ENCODE data around the gene SLU7.

The SLU7 gene

GRCh38 chr5:160354666-160355065 lies 64.2 kb downstream of the SLU7 start:
- DNase-seq (ENCODE audit: insufficient read length, low spot score) (no peak), FAIRE-seq (no peak)
- TF ChIP-seq POLR2A (IDR thresholded peaks at IDR 0.05; ENCODE audit: low read depth, low read length): no peak
- TF ChIP-seq POLR2AphosphoS5 (IDR thresholded peaks at IDR 0.05; ENCODE audit: low read depth, low read length): no peak
- TF ChIP-seq PAX5 (IDR thresholded peaks at IDR 0.05; ENCODE audit: insufficient read depth, low read length, severe bottlenecking): no peak
- no peak for TF ChIP-seq SPI1 (IDR thresholded peaks at IDR 0.05; ENCODE audit: low read depth, low read length)
- TF ChIP-seq TAF1 (IDR thresholded peaks at IDR 0.05; ENCODE audit: low read depth, low read length): no peak
- TF ChIP-seq POU2F2 (IDR thresholded peaks at IDR 0.05; ENCODE audit: low read depth, low read length): no peak

DNA sequence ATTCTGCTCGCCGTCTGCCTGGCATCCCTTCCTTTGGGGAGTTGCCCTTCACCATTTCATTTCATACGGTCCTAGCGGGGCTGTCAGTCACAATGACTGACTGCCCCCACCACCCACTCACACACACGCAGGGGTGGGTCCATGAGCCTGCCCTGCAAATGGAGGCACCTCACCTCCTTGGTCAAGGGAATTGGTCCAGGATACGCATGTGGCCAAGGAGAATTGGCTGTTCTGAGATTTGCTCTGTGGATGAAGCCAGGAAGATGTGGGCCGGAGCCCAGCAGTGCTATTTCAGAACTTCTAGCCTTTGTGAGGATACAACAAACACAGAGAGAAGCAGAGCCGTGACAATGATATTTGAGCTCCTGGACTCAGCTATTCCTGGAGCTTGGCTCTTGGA lies 65.5 kb downstream of the SLU7 start:
- DNase-seq (ENCODE audit: insufficient read length, low spot score) (no peak), FAIRE-seq (no peak)
- TF ChIP-seq POU2F2 (IDR thresholded peaks at IDR 0.05; ENCODE audit: low read depth, low read length): no peak
- no peak for TF ChIP-seq PAX5 (IDR thresholded peaks at IDR 0.05; ENCODE audit: insufficient read depth, low read length, severe bottlenecking)
- no peak for TF ChIP-seq POLR2AphosphoS5 (IDR thresholded peaks at IDR 0.05; ENCODE audit: low read depth, low read length)
- TF ChIP-seq TAF1 (IDR thresholded peaks at IDR 0.05; ENCODE audit: low read depth, low read length): no peak
- no peak for TF ChIP-seq POLR2A (IDR thresholded peaks at IDR 0.05; ENCODE audit: low read depth, low read length)
- no peak for TF ChIP-seq SPI1 (IDR thresholded peaks at IDR 0.05; ENCODE audit: low read depth, low read length)

DNA sequence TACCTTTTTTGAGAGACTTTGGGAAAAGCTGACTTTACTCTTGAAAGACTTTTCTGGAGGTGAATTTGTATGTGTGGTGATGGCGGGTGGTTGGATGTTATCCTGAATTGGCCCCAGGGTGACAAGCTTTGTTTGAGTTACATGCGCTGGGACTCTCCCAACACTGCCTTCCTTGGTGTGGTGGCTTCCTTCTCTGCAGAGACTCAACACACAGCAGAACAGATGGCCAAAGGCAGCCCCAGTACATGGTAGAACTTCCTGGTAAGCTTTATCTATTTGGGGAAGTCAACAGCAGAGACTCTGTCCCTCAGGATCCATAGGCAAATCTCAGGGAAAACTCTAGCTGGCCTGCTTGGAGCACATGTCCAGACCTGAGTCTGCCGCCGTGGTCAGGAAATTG lies 66.6 kb downstream of the SLU7 start:
- no peak for DNase-seq (ENCODE audit: insufficient read length, low spot score)
- no peak for TF ChIP-seq PAX5 (IDR thresholded peaks at IDR 0.05; ENCODE audit: insufficient read depth, low read length, severe bottlenecking)
- no peak for TF ChIP-seq SPI1 (IDR thresholded peaks at IDR 0.05; ENCODE audit: low read depth, low read length)
- TF ChIP-seq POLR2AphosphoS5 (IDR thresholded peaks at IDR 0.05; ENCODE audit: low read depth, low read length): no peak
- TF ChIP-seq TAF1 (IDR thresholded peaks at IDR 0.05; ENCODE audit: low read depth, low read length): no peak
- no peak for TF ChIP-seq POLR2A (IDR thresholded peaks at IDR 0.05; ENCODE audit: low read depth, low read length)
- no peak for TF ChIP-seq POU2F2 (IDR thresholded peaks at IDR 0.05; ENCODE audit: low read depth, low read length)
- no peak for FAIRE-seq
